ENCODE data around the gene TMEM167A. TPM values are rescaled to one million over a fixed set of nuclear protein-coding genes. Genes with fewer than 3 reads are reported as not detected.

TMEM167A gene
- polyA plus RNA-seq, 1 experiment = 149 TPM

DNA sequence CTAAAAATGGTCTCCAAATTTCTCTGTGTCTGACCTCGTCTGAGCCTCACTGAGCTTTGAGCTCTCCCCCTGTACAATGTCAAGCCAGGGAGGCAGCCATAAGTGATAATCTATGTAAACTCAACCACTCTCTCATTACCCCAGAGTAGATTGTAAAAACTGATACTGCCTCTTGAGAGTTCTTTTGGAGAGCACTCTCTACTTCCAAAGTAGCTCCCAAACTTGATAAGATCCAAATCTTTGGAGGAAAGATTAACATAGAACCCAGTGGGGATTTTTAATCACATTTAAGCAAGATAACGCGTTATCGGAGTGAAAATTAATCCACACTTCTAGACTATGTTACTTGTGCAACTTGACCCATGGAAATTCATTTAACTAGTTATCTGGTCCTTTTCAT is 54.9 kb downstream of the TMEM167A start:
- ChIA-PET POLR2A (no interaction called here), CTCF (no interaction called here)
- TF ChIP-seq, protein P1, sequence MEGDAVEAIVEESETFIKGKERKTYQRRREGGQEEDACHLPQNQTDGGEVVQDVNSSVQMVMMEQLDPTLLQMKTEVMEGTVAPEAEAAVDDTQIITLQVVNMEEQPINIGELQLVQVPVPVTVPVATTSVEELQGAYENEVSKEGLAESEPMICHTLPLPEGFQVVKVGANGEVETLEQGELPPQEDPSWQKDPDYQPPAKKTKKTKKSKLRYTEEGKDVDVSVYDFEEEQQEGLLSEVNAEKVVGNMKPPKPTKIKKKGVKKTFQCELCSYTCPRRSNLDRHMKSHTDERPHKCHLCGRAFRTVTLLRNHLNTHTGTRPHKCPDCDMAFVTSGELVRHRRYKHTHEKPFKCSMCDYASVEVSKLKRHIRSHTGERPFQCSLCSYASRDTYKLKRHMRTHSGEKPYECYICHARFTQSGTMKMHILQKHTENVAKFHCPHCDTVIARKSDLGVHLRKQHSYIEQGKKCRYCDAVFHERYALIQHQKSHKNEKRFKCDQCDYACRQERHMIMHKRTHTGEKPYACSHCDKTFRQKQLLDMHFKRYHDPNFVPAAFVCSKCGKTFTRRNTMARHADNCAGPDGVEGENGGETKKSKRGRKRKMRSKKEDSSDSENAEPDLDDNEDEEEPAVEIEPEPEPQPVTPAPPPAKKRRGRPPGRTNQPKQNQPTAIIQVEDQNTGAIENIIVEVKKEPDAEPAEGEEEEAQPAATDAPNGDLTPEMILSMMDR (IDR thresholded peaks at IDR 0.05; ENCODE audit: low read depth, low read length) = no peak
- Histone ChIP-seq H3K9me3 (ENCODE audit: control insufficient read depth, insufficient read depth, low read length) (no peaks in the 10 kb centered on the region), H3K4me3 (ENCODE audit: low read depth, low read length) (no peak overlapping the region), H3K27me3 (ENCODE audit: control insufficient read depth, insufficient read depth, low read length) (no peaks in the 10 kb centered on the region), H3K27ac (ENCODE audit: low read depth, low read length) (no peak overlapping the region)
- no peak for DNase-seq (ENCODE audit: low read depth, low spot score)

DNA sequence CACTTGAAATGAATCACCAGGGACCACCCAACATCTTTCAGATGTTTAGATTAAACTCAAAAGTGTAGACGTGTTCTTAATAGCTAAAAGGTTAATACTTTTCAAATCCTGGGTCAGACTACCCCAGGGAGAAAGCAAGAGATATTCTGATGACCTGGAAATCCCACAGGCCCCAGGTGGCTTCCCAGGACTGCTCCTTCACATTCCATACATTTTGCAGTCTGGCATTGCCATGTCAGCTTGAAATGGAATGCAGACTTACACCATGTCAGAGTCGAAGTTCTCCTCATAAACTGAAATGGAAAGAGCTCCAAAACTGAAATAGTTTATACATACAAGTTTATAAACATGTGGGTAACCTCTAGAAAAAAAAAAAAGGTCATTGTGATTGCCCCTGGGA is 61.5 kb downstream of the TMEM167A start:
- Histone ChIP-seq H3K4me3 (ENCODE audit: low read depth, low read length) (no peak overlapping the region), H3K27ac (ENCODE audit: low read depth, low read length) (no peak overlapping the region), H3K9me3 (ENCODE audit: control insufficient read depth, insufficient read depth, low read length) (no peaks in the 10 kb centered on the region), H3K27me3 (ENCODE audit: control insufficient read depth, insufficient read depth, low read length) (no peaks in the 10 kb centered on the region)
- CTCF ChIA-PET = no interaction called here
- TF ChIP-seq, protein P1 (IDR thresholded peaks at IDR 0.05; ENCODE audit: low read depth, low read length) = no peak
- no peak for DNase-seq (ENCODE audit: low read depth, low spot score)
- POLR2A ChIA-PET = interaction anchor here (0.7 kb wide), 1 partner anchor 26 kb away, joined by 4 read pairs; no protein-coding TSS in a partner anchor

- CTCF ChIA-PET = no interaction called here
- Histone ChIP-seq H3K9me3 (ENCODE audit: control insufficient read depth, insufficient read depth, low read length) (no peaks in the 10 kb centered on the region), H3K27ac (ENCODE audit: low read depth, low read length) (no peak overlapping the region), H3K27me3 (ENCODE audit: control insufficient read depth, insufficient read depth, low read length) (no peaks in the 10 kb centered on the region), H3K4me3 (ENCODE audit: low read depth, low read length) (no peak overlapping the region)
- TF ChIP-seq, protein P1 (IDR thresholded peaks at IDR 0.05; ENCODE audit: low read depth, low read length) = no peak
- POLR2A ChIA-PET = no interaction called here
- no peak for DNase-seq (ENCODE audit: low read depth, low spot score)
These were observed 65.2 kb downstream of the TMEM167A start for GRCh38 chr5:83011985-83012384.

GRCh38 chr5:83009408-83009807 is 67.8 kb downstream of the TMEM167A start:
- no peaks in the 10 kb centered on the region for H3K27me3 ChIP-seq (ENCODE audit: control insufficient read depth, insufficient read depth, low read length)
- ChIA-PET POLR2A (no interaction called here), CTCF (no interaction called here)
- no peaks in the 10 kb centered on the region for H3K9me3 ChIP-seq (ENCODE audit: control insufficient read depth, insufficient read depth, low read length)
- TF ChIP-seq, protein P1 (IDR thresholded peaks at IDR 0.05; ENCODE audit: low read depth, low read length) = no peak
- no peak overlapping the region for H3K4me3 ChIP-seq (ENCODE audit: low read depth, low read length)
- DNase-seq (ENCODE audit: low read depth, low spot score) = no peak
- H3K27ac ChIP-seq (ENCODE audit: low read depth, low read length) = no peak overlapping the region

- no peak for DNase-seq (ENCODE audit: low read depth, low spot score)
- no peaks in the 10 kb centered on the region for H3K9me3 ChIP-seq (ENCODE audit: control insufficient read depth, insufficient read depth, low read length)
- H3K27ac ChIP-seq (ENCODE audit: low read depth, low read length) = no peak overlapping the region
- TF ChIP-seq, protein P1 (IDR thresholded peaks at IDR 0.05; ENCODE audit: low read depth, low read length) = no peak
- POLR2A ChIA-PET = no interaction called here
- CTCF ChIA-PET = no interaction called here
- H3K4me3 ChIP-seq (ENCODE audit: low read depth, low read length) = no peak overlapping the region
- no peaks in the 10 kb centered on the region for H3K27me3 ChIP-seq (ENCODE audit: control insufficient read depth, insufficient read depth, low read length)
These were observed 69.4 kb downstream of the TMEM167A start for GRCh38 chr5:83007755-83008154.

Measured in AG04450 (cell line).